Left colon (tissue), 2 donors: ENCODE data around the gene VPS37D. TPM values are rescaled to one million over a fixed set of nuclear protein-coding genes. Genes with fewer than 3 reads are reported as not detected.
"Not testable (repeated sequence)": the region's sequence is repeated elsewhere in the genome, so short reads cannot be mapped to it uniquely, and the experiment has no call there.

ENCODE experiments used
- ATAC-seq: fragments of 200-7000 bp; cut with Tn5 transposase; one replicate; pipeline ENCODE4 v1.9.1; 2020; ENCODE audit warnings: mild to moderate bottlenecking, moderate library complexity
- DNase-seq, 2 donors: peaks; one replicate each; pipeline ENCODE4 v3.0.0-alpha.2; 2020
- intact Hi-C, 2 donors: fragments of 100-400 bp; cut with DNase I in 1 of 2; cut with micrococcal nuclease in 1 of 2; formaldehyde crosslinking; loops; one replicate each; pipeline versions ENCODE4 v1.11.2 to v1.14.0; 2022; cut with DNase I, micrococcal nuclease
- long read RNA-seq: library from polyadenylated mRNA; unstranded; transcript quantifications from one replicate; pipeline ENCODE4 v2.0.0, GENCODE V29; 2021
- total RNA-seq, 2 donors: library from RNA; stranded (reverse); fragmentation: NEBNext Ultra II Directional; extraction: Animal tissue kit (Norgen Biotek cat#: 25700); gene quantifications; one replicate each; pipeline ENCODE4 v1.2.1, GENCODE V29; 2021
- donor health status: DM: no; HTN: no; CAD: no.
- donor health status: DM: yes; HTN: yes; CAD: no.

Gene VPS37D, protein sequence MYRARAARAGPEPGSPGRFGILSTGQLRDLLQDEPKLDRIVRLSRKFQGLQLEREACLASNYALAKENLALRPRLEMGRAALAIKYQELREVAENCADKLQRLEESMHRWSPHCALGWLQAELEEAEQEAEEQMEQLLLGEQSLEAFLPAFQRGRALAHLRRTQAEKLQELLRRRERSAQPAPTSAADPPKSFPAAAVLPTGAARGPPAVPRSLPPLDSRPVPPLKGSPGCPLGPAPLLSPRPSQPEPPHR
- total RNA-seq: under 1 TPM; 0.70 to 0.78 TPM
- long read RNA-seq: 0 reads

DNA sequence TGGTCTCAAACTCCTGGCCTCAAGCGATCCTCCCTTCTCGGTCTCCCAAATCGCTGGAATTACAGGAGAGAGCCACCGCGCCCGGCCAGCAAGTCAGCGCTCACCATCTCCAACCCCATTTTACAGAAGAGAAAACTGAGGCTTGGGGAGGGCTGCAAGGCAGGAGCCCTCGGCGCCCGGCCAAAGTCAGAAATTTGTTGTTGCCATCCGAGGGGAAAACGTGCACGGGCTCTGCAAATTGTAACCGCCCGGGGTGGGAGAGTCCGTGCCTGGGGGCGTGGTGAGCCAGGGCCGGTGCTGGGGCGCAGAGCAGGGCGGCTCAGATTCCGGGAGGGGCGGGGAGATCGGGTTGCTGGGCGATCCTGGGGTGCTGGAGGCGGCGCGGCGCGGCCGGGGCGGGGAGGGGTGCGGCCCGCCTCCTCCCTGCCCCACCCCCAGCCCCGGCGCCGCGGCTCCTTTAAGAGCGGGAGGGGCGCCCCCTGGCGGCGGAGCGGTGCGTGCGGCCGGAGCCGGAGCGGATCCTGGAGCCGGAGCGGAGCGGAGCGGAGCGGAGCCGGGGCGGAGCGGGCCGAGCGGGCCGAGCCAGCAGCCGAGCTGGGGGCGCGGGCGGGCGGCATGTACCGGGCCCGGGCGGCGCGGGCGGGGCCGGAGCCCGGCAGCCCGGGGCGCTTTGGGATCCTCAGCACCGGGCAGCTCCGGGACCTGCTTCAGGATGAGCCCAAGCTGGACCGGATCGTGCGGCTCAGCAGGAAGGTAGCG is at the start of gene VPS37D:
VPS37D (plus strand) TSS at position 488 of the 759 bp plus-strand sequence; CDS start at position 616, 128 bp downstream.
- intact Hi-C loops: loop anchor here in 1 of 2 donors (10.0 kb wide), 2 partner anchors 53 to 57 kb away; no protein-coding TSS in a partner anchor
- DNase-seq: peak; percentile 91 to 96
- ATAC-seq: peak; percentile 88

DNA sequence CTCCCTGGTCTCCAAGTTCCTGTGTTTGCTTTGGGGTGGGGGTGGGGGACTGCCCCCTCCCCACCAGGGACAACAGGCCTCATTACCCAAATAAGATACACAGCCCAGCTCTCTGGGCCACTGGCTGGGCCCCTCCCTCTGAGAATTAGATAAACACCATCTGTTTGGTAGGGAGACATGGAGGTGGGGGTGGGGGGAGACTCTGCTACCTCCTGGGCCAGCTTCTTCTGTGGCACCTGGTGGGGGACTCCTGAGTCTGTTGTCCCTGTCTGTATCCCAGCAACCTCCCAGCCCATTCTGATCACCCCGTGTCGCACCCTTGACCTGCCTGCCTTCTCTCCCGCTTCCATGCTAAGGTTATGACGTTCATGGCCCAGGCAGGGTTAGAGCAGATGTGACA is 49.1 kb upstream of the VPS37D start:
- DNase-seq (no peak), ATAC-seq (no peak)
- intact Hi-C loops: loop anchor here in 1 of 2 donors (10.0 kb wide), 1 partner anchor 46 kb away; the partner anchor contains the start of gene VPS37D

DNA sequence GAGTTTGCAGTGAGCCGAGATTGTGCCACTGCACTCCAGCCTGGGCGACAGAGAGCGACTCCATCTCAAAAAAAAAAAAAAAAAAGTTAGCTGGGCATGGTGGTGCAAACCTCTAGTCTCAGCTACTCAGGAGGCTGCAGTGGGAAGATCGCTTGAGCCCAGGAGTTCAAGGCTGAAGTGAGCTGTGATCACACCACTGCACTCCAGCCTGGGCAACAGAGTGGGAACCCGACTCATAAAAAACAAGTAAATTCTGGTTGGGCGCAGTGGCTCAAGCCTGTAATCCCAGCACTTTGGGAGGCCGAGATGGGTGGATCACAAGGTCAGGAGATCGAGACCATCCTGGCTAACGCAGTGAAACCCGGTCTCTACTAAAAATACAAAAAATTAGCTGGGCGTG is 48.2 kb upstream of the VPS37D start:
- intact Hi-C loops: loop anchor here in 1 of 2 donors (10.0 kb wide), 1 partner anchor 45 kb away; the partner anchor contains the start of gene VPS37D
- DNase-seq, ATAC-seq: not testable (repeated sequence)

DNA sequence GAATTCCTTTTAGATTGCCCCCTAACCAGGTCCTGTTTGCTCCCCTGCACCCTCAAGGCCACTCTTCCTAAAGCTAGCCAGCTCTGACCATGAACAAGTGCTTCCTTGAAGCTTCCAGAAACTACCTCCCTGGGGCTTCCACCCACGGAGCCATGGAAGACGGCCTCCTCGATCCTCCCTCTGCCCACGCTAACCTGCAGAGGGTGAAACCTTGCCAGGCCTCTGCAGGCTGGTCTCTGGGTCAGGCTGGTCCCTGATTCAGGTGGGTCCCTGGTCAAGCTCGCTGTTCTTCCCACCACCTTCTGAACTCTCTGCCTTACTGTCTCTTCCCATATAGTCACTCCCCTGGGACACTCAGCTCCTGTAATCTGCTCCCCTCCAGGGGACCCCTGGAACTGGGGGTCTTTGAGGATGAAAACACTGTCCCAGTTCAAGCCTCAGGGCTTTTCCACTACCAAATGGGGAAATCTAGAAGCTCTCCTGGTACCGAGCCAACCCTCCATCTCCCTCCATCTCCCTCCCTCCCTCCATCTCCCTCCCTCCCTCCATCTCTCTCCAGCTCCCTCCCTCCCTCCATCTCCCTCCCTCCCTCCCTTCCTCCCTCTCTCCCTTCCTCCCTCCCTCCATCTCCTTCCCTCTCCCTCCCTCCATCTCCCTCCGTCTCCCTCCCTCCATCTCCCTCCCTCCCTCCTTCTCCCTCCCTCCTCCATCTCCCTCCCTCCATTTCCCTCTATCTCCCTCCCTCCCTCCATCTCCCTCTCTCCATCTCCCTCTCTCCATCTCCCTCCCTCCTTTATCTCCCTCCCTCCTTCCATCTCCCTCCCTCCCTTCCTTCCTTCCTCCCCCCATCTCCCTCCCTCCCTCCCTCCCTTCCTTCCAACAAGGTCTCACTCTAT is 46.2 kb upstream of the VPS37D start:
- ATAC-seq (no peak), DNase-seq (no peak)
- intact Hi-C loops: no loop called here

DNA sequence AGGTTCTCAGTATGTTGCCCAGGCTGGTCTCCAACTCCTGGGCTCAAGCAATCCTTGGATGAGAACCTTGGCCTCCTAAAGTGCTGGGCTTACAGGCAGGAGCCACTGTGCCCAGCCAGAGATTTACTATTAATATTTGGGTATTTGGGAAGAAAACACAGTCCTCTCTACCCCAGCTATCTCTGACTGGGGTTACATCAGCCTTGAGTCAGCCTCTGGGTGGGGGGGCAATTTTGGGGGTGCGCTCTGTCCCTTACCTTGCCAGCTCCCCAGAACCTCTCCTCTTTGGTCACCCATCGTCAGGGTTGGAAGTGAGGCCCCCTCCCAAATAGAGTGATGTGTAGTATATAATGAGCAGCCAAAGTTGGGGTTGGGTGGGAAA is 45.1 kb upstream of the VPS37D start:
- ATAC-seq (no peak), DNase-seq (no peak)
- intact Hi-C loops: no loop called here

DNA sequence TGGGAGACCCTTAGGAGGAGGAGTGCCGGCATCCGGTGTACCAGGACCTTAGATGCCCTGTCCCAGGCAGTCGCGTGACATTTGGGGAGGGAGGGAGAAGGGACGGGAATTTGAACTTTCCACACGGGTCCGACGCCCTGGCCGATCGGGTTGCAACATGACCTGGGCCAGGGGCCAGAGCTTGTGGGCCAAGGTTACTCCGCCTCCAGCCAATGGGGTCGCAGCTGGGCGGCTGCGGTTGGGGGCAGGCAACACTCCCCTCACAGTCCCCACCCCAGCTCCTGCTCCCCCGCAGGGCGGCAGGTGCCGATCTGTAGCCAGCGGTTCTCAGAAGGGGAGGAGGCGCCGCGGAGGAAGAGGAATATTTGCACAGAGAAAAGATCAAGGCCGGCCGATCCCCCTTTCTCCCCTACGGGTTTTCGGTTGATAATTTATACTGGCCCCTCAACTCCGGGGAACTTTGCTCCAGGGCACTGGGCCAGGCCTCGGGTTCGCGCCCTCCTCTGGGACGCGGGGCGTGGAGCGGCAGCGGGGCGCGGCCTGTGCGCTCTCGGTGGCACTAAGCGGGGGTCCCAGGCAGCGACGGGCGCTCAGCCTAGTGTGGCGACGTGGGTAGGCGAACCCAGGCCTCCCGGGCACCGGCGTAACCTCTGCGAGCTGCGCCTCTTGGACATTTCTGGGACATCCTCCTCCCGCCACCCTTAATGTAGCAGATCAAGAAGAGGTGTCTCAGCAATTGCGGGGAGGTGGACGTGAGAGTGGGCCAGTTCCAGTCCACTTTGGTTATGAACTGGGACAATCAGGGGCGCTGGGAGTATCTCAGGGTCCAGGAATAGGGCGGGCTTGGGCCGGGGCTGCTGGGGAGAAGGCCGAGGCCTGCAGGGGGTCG is 44.5 kb upstream of the VPS37D start:
- ATAC-seq (peak; percentile 51), DNase-seq (peak; percentile 52 to 54)
- intact Hi-C loops: no loop called here

DNA sequence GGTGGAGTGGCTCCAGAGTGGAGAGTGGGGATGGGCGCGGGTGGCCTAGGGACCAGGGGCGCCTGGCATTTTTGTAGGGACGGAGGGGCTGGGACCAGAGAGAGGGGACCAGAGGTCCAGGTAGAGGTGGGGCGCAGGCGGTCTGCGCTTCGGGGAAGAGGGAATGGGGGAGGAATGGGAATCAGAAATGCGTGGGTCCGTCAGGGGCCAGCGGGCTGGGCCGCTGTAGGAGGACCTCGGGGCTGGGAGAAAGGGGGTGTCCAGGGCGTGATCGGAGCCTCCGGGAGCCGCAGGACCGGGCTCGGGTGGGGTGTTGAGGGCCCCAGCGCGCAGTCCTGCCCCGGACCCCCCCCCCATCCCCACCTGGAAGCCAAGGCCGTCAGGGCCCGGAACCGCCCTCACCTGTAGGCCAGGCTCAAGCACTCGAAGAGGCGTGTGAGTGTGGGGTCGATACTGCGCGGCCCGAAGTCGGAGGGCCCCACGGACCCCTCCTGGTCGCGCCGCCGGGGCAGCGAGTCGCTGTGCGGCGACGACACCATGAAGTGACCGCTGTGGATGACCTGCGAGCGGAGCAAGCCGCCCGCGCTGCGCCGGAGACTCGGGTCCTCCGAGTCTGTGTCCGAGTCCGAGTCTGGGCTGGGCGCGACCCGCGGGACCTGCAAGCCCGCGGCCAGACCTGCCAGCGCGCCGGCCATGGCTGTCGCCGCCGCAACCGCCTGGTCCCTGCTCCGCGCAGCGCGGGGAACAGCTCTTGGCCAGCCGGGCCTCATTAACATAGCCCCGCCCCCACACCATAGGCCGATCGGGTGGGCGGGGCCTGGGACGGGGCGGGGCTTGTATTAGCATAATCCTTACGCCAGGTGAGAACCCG is 43.6 kb upstream of the VPS37D start, which contains the start of gene MLXIPL:
MLXIPL (minus strand) TSS at position 725 of the 871 bp plus-strand sequence; CDS start at position 695, 30 bp downstream.
- DNase-seq: peak; percentile 88 to 97
- peak; percentile 95 for ATAC-seq
- intact Hi-C loops: no loop called here

DNA sequence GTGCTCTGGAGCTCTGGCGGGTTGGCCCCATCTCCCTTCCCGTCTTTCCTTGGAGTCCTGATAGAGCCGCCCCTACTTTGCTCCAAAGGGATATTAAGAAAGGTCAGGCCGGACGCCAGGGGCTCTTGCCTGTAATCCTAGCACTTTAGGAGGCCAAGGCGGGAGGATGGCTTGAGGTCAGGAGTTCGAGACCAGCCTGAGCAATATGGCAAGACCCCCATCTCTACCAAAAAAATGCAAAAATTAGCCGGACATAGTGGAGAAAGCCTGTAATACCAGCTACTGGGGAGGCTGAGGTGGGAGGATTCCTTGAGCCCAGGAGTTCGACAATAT is 43.0 kb upstream of the VPS37D start:
- intact Hi-C loops: no loop called here
- no peak for DNase-seq
- no peak for ATAC-seq

DNA sequence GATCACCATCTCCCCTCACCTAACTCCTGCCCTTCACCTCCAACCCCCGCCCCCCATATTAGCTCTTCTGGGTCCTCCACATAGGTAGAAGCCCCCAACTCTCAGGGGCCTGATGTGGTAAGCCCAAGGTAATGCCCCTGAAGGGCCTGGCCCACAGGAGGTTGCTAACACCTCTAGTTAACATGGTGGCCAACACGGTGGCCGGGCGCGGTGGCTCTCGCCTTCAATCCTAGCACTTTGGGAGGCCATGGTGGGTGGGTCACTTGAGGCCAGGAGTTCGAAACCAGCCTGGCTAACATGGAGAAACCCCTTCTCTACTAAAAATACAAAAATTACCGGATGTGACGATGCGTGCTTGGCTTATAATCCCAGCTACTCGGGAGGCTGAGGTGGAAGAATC is 42.4 kb upstream of the VPS37D start:
- intact Hi-C loops: no loop called here
- no peak for ATAC-seq
- no peak for DNase-seq

DNA sequence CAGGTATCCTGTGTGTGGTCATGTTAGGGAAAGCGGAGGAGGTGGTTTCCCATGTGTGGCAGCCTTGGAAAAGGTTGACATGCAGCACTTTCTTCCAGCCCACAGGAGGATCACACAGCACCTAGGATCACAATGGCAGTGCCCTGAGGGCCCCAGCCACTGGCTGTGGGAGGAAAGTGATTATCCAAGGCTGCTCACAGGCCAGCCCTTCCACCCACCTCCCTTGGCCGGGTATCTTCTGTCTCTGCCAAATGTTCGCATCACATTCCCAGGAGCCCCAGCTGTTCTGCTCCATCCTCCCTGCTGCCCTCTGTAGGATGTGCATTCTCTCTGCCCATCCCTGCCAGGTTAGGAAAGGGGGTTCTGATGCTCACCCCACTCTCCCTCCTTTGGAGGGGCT is 40.8 kb upstream of the VPS37D start:
- intact Hi-C loops: no loop called here
- DNase-seq (no peak), ATAC-seq (no peak)

DNA sequence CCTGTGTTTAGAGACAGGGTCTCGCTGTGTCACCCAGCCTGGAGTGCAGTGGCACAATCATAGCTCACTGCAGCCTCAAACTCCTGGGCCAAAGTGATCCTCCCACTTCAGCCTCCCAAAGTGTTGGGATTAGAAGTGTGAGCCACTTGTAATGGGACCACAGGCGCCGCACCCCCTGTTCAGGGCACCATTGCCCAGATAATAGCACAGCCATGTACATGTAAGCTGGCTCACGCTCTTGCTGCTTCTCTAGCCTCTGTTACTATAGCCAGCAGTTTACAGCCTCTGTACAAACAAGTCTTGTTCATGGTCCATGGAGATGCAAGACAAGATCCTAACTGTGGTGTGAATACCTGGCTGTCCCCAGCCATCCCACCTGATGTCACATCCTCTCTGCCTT is 39.1 kb upstream of the VPS37D start:
- DNase-seq (no peak), ATAC-seq (no peak)
- intact Hi-C loops: no loop called here

DNA sequence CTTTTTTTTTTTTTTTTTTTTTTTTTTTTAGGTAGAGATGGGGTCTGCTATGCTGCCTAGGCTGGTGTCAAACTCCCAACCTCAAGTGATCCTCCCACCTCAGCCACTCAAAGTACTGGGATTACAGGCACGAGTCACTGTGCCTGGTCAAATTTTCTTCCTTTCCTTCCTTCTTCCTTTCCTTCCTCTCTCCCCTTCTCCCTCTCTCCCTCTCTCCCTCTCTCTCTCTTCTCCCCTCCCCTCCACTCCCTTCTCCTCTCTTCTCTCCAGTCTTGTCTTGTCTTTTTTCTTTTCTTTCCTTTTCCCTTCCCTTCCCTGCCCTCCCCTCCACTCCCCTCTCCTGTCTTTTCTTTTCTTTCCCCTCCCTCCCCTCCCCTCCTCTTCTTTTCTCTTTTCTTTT is 36.1 kb upstream of the VPS37D start:
- ATAC-seq: no peak
- intact Hi-C loops: no loop called here

DNA sequence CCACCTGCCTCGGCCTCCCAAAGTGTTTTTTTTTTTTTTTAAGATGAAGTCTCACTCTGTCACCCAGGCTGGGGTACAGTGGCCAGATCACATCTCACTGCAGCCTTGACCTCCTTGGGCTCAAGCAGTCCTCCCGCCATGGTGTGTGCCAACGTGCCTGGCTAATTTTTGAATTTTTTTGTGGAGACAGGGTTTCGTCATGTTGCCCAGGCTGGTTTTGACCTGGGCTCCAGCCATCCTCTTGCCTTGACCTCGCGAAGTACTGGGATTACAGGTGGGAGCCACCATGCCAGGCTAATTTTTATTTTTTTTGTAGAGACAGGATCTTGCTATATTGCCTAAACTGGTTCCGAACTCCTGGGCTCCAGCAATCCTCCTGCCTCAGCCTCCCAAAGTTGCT is 34.3 kb upstream of the VPS37D start:
- DNase-seq (no peak), ATAC-seq (no peak)
- intact Hi-C loops: no loop called here

More for the DNA sequence above, 36.1 kb upstream of the VPS37D start:
- no peak for DNase-seq

DNA sequence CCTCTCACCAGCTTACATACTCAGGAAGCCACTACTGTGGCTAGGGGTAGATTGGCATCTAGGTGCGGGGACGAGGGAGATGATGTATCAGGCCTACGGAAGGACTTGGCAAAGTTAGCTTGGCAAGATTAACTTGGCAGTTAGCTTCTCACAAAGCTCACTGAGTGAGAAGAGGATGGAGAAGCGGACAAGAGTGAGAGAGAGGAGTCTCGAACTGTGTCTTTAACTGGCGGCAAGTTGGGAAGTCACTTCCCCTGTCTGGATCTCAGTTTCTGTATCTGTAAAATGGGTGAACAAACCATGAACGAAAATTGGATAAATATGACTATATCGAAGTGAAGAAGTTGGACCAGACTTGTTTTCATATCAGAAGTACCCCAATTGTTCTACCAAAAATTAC is 33.8 kb upstream of the VPS37D start:
- DNase-seq: no peak
- intact Hi-C loops: no loop called here
- ATAC-seq: no peak

DNA sequence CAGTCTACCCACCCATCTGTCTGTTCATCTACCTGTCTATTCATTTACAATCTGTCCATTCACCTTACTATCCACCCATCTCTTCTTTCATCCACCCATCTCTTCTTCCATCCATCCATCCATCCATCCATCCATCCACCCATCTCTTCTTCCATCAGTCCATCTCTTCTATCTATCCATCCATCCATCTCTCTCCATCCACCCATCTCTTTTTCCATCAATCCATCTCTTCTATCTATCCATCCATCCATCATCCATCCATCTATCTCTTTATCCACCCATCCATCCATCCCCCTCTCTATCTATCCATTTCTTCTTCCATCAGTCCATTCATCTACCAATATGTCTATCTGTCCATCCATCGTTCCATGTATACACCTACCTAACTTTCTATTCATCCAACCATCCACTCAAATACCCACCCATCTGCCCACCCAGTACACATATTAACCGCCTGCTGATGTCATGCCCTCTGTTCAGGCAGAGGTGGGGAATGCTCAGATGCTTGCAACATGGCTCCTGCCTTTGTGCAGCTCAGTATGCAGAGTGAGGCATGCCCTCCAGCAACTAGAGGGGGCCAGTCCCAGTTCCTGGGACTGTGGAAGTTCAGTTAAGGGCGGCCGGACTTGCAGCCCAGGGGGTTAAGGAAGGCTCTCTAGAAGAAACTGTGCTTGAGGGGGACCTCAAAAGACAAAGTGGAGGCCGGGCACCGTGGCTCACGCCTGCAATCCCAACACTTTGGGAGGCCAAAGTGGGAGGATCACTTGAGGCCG is 32.0 kb upstream of the VPS37D start:
- intact Hi-C loops: no loop called here
- DNase-seq: no peak

DNA sequence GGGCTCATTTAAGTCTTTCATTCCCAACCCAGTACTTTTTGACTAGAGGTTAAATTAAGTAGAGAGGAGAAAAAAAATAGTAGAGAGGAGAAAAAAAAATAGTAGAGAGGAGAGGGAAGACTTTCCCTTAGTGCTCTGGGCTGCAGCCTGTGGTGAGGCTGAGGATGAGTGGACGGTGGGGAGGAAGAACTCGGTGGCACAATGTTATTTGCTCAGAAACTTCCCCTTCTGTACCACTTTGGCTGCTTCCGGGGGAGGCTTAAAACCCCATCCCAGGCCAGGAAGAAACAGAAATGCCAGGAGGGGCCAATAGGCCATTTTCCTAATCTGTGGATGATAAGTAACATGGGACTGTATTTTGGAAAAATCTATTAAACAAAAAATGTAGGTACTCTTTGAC is 28.7 kb upstream of the VPS37D start:
- intact Hi-C loops: no loop called here
- ATAC-seq (no peak), DNase-seq (no peak)

More for the DNA sequence above, 32.0 kb upstream of the VPS37D start:
- no peak for ATAC-seq

DNA sequence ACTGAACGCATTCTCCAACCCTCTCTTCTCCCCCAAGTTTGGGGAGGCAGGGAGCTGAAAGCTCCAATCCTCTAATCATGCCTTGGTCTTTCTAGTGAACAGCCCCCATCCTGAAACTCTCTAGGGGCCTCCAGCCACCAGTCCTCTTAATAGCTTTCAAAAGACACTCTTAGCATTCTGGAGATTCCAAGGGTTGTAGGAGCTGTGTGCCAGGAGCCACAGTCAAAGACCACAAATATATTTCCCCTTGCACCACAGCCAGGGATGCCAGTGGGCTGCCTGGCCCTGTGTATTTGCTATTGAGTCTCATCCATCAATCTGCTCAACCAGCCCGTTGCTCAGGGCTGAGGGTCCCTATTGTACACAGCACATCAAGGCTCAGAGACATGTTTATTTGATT is 24.8 kb upstream of the VPS37D start:
- intact Hi-C loops: no loop called here
- ATAC-seq: no peak
- no peak for DNase-seq
